ENCODE measurements around the gene GATAD2B. TPM values are rescaled to one million over a fixed set of nuclear protein-coding genes. Genes with fewer than 3 reads are reported as not detected.
"Not testable (repeated sequence)": the region's sequence is repeated elsewhere in the genome, so short reads cannot be mapped to it uniquely, and the experiment has no call there.

Gene GATAD2B
- total and polyA plus RNA-seq, 2 donors (not counting 3 experiments of a cell fraction or from before 2014, with no cell fraction given) = 8.5 to 46.3 TPM

- BruUV-seq (replicated peaks) = no TSS peak
- Histone ChIP-seq H2AFZ (ENCODE audit: low read depth, low read length) (no peak overlapping the region), H3K4me2 (ENCODE audit: insufficient read depth, low read length) (no peak overlapping the region), H3K9me1 (replicated peaks; ENCODE audit: control insufficient read depth, extremely low read depth, insufficient read depth, low read length) (no peaks in the 10 kb centered on the region), H3K4me3 (replicated peaks in 1 of 3; ENCODE audit: insufficient read depth in 1 of 3, low read depth in 1 of 3, low read length in 3 of 3) (no peak overlapping the region), H3K4me1 (ENCODE audit: control insufficient read depth, extremely low read depth, insufficient read depth, low read length) (no peaks in the 10 kb centered on the region), H3K79me2 (ENCODE audit: control insufficient read depth, insufficient read depth, low read length) (peaks cover 83% of the 10 kb centered on the region), H3K9ac (replicated peaks; ENCODE audit: extremely low read depth, insufficient read depth, low read length) (no peak overlapping the region), H4K20me1 (replicated peaks; ENCODE audit: control insufficient read depth, extremely low read depth, insufficient read depth, low read length) (peaks cover 6% of the 10 kb centered on the region), H3K27me3 (ENCODE audit: control insufficient read depth in 2 of 2, insufficient read depth in 2 of 2, low read length in 2 of 2) (no peaks in the 10 kb centered on the region), H3K27ac (ENCODE audit: insufficient read depth, low read depth, low read length) (no peak overlapping the region), H3K36me3 (ENCODE audit: control insufficient read depth in 2 of 2, extremely low read depth in 1 of 2, insufficient read depth in 2 of 2, low read length in 2 of 2) (peaks cover 0 to 2% of the 10 kb centered on the region in 2 experiments), H3K9me3 (replicated peaks; ENCODE audit: control insufficient read depth, insufficient read depth, low read length) (no peaks in the 10 kb centered on the region)
- no peak for TF ChIP-seq MYC (IDR thresholded peaks at IDR 0.05; ENCODE audit: low read depth, low read length)
- no peak for TF ChIP-seq GATA2 (IDR thresholded peaks at IDR 0.05; ENCODE audit: insufficient read depth, insufficient read length, low read depth, low read length)
- no peak for TF ChIP-seq EZH2 (IDR thresholded peaks at IDR 0.05; ENCODE audit: borderline replicate concordance, low read depth, low read length, severe bottlenecking)
- no peak for TF ChIP-seq POLR2A (IDR thresholded peaks at IDR 0.05; ENCODE audit: low read depth, low read length)
- no peak for TF ChIP-seq POLR2AphosphoS5 (IDR thresholded peaks at IDR 0.05; ENCODE audit: insufficient read depth, low read depth, low read length)
- no peak for TF ChIP-seq CTCF (IDR thresholded peaks at IDR 0.05; ENCODE audit: extremely low read depth in 1 of 2, insufficient read depth in 1 of 2, low read depth in 1 of 2, low read length in 2 of 2)
- no peak for TF ChIP-seq FOS (IDR thresholded peaks at IDR 0.05; ENCODE audit: borderline replicate concordance, insufficient read depth, low read length)
- no peak for TF ChIP-seq JUN (IDR thresholded peaks at IDR 0.05; ENCODE audit: borderline replicate concordance, insufficient read depth, insufficient read length, low read depth)
- TF ChIP-seq, protein P1, sequence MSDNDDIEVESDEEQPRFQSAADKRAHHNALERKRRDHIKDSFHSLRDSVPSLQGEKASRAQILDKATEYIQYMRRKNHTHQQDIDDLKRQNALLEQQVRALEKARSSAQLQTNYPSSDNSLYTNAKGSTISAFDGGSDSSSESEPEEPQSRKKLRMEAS (IDR thresholded peaks at IDR 0.05; ENCODE audit: insufficient read depth, insufficient read length) = no peak
- FAIRE-seq (no peak), DNase-seq (ENCODE audit: low read depth, low spot score) (no peak)
- CTCF ChIA-PET = no interaction called here
- intact Hi-C loops (cut with micrococcal nuclease) (no loop called here), dilution Hi-C loops (cut with MboI; ENCODE audit: extremely low pct_ligation_motif_present, low sequenced_read_pairs) (no loop called here)
- POLR2A ChIA-PET = no interaction called here
These were observed 16.4 kb downstream of the GATAD2B start for GRCh38 chr1:153906396-153906795.

DNA sequence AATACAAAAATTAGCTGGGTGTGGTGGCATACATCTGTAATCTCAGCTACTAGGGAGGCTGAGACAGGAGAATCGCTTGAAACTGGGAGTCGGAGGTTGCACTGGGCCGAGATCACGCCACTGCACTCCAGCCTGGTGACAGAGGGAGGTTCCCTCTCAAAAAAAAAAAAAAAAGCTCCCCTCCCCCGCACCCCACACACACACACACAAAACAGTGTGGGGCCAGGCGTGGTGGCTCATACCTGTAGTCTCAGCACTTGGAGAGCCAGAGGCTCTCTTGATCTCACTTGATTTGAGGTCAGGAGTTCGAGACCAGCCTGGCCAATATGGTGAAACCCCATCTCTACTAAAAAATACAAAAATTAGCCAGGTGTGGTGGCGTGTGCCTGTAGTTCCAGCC lies 16.9 kb downstream of the GATAD2B start:
- BruUV-seq (replicated peaks); FAIRE-seq; dilution Hi-C loops (cut with MboI; ENCODE audit: extremely low pct_ligation_motif_present, low sequenced_read_pairs); H3K4me2 ChIP-seq (ENCODE audit: insufficient read depth, low read length); H3K4me1 ChIP-seq (ENCODE audit: control insufficient read depth, extremely low read depth, insufficient read depth, low read length); H3K36me3 ChIP-seq (ENCODE audit: control insufficient read depth in 2 of 2, extremely low read depth in 1 of 2, insufficient read depth in 2 of 2, low read length in 2 of 2); POLR2A ChIA-PET; H4K20me1 ChIP-seq (replicated peaks; ENCODE audit: control insufficient read depth, extremely low read depth, insufficient read depth, low read length); DNase-seq (ENCODE audit: low read depth, low spot score); H3K27me3 ChIP-seq (ENCODE audit: control insufficient read depth in 2 of 2, insufficient read depth in 2 of 2, low read length in 2 of 2); intact Hi-C loops (cut with micrococcal nuclease); H3K27ac ChIP-seq (ENCODE audit: insufficient read depth, low read depth, low read length); H3K9me1 ChIP-seq (replicated peaks; ENCODE audit: control insufficient read depth, extremely low read depth, insufficient read depth, low read length); H2AFZ ChIP-seq (ENCODE audit: low read depth, low read length); H3K9ac ChIP-seq (replicated peaks; ENCODE audit: extremely low read depth, insufficient read depth, low read length); H3K4me3 ChIP-seq (replicated peaks in 1 of 3; ENCODE audit: insufficient read depth in 1 of 3, low read depth in 1 of 3, low read length in 3 of 3); H3K9me3 ChIP-seq (replicated peaks; ENCODE audit: control insufficient read depth, insufficient read depth, low read length): not testable (repeated sequence)
- peaks cover 83% of the 10 kb centered on the region for H3K79me2 ChIP-seq (ENCODE audit: control insufficient read depth, insufficient read depth, low read length)
- CTCF ChIA-PET = interaction anchor here (1.0 kb wide), 1 partner anchor 81 kb away, joined by 5 read pairs; no protein-coding TSS in a partner anchor

All from endothelial cell of umbilical vein (primary cell).